ENCODE data around the gene ARSK.

DNA sequence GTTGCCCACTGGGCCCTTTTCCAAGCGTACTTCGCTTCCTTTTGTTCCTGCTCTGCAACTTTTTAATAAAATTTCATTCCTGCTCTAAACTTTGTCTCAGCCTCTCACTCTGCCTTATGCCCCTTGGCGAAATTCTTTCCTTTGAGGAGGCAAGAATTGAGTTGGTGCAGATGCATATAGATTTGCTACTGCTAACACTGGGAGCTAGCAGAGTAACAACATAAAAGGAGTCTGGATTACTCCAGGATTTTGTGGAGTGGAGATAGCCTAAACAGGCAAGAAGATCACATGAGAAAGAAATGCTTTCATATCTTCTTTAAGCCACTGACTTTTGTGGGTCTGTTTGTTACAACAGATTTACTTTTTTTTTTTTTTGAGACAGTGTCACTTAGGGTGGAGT lies 78.8 kb downstream of the ARSK start:
- TF ChIP-seq, protein P1, sequence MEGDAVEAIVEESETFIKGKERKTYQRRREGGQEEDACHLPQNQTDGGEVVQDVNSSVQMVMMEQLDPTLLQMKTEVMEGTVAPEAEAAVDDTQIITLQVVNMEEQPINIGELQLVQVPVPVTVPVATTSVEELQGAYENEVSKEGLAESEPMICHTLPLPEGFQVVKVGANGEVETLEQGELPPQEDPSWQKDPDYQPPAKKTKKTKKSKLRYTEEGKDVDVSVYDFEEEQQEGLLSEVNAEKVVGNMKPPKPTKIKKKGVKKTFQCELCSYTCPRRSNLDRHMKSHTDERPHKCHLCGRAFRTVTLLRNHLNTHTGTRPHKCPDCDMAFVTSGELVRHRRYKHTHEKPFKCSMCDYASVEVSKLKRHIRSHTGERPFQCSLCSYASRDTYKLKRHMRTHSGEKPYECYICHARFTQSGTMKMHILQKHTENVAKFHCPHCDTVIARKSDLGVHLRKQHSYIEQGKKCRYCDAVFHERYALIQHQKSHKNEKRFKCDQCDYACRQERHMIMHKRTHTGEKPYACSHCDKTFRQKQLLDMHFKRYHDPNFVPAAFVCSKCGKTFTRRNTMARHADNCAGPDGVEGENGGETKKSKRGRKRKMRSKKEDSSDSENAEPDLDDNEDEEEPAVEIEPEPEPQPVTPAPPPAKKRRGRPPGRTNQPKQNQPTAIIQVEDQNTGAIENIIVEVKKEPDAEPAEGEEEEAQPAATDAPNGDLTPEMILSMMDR (IDR thresholded peaks at IDR 0.05) = no peak
- no peak for TF ChIP-seq POLR2A (IDR thresholded peaks at IDR 0.05)
